HG03558 (cell line): ENCODE results near the gene SUCNR1.
"Not testable (repeated sequence)": the region's sequence is repeated elsewhere in the genome, so short reads cannot be mapped to it uniquely, and the experiment has no call there.

ENCODE experiments used
- ATAC-seq: cut with Tn5 transposase; IDR thresholded peaks from one replicate; pipeline ENCODE4 v1.9.1; 2021; ENCODE audit warnings: moderate number of reproducible peaks; ENCODE audit not compliant: unreplicated experiment; ENCODE audit errors: extremely low read depth

Gene SUCNR1

DNA sequence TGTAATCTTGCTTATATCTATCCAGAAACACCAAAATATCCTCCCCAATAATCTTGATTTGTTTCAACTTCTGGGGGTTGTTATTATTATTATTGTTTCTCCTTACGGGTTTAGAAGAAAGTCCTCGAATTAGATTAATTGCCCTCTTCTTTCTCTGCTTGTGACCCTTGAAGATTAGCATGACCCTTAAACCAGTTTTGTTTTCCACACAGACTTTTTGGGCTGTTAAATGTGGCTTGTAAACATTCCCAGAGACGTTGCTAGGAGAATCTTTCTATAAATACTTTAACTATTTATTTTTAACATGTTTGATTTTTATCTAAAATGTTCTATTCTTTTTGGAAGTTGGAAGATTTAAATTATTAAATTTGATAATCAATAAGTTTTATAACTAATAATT is 4.3 kb upstream of the SUCNR1 start:
- ATAC-seq, result no peak

DNA sequence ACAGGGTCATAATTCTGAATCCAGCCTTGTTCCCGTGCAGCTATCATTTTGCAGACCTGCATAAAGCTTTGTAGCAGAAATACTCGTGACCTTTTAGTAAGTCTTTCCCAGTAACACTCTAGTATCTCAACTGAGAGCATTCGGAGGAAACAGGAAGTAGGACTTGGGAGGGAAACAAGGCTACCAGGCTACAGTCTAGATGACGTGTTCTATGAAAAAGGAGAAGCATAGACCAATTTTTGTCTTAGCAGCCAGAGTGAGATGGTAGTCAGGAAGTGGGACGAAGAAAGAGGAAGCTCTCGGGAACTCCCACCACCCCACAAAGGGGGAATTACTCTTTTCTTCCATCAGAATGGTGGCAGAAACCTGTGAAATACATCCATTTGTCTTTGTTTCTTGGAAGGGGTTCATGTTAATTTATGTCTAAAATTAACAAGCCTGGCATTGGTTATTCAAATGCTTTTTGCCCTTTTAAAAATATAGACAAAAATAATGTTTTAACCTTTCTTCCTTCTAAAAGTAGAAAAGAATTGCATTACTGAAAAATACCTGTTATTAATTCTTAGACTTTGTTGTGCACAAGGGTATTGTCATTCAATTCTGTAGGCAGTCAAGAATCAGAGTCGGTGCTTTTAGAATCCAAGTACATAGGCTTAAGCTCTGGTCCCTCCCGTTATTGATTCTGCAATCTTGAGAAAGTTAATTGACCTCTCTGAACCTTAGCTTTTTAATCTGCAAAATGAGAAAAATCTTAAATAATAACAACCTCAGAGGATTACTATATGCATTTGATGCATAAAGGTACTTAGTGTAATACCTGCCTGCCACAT is 1.6 kb upstream of the SUCNR1 start:
- ATAC-seq, result peak; percentile 69

DNA sequence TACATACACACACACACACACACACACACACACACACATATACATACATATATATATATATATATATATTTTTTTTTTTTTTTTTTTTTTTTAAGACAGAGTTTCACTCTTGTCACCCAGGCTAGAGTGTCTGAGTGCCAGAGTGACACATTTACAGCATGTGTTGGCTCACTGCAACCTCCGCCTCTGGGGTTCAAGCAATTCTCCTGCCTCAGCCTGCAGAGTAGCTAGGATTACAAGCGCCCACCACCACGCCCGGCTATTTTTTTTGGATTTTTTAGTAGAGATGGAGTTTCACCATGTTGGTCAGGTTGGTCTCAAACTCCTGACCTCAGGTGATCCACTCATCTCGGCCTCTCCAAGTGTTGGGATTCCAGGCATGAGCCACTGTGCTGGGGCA is 636 bp downstream of the SUCNR1 start:
- not testable (repeated sequence) for ATAC-seq

DNA sequence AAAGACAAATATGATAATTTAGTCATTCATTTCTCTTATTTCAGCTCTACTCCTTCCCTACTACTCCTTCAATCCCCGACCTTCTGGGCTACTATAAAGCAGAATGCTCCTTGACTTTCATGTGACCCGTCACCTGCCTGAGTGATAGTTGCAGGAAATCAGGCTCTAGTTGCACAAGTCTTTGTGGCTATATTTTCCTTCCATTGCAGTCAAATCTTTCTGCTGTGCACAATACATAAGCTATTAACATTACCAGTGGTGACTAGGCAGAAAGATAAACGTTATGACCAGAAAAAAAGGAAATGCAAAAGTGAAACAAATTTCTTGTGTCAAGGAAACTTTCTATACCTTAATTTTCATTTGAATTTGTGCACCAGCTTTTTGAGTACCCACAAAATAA is 2.3 kb downstream of the SUCNR1 start:
- peak; percentile 55 for ATAC-seq

DNA sequence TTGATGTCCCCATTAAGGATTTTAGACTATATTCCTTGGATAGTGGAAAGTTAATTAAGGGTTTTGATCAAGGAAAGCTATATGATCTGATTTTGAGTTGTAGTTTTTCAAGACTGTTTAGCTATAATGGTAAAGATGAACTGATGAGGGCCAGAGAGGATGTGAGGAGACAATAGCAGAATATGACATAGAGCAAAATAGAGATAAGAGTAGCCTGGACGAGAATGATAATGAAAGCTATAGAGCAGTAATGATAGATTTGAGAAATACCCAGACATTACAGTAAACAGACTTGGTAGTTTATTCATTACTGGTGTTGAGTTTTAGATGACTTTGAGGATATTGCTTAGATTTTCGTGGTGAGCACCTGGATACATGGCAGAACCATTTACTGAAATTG is 3.8 kb downstream of the SUCNR1 start:
- no peak for ATAC-seq

DNA sequence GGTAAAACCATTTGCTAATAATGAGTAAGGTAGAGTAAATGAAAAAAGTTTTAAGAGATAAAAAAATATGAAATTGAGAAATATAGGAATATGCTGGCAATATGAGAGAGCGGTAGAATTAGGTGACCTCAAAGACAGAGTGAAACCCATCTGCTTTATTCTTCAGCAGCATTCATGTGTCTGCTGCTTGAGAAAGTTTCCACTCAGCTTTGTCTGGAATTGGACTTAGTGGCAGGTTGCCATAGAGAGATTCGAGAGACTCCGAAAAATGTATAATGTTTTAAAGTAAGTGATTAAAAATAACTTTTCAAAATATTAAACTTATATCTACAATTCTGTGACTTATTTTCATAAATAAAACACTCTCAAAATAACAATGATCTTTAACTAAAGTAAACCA is 5.0 kb downstream of the SUCNR1 start:
- no peak for ATAC-seq

DNA sequence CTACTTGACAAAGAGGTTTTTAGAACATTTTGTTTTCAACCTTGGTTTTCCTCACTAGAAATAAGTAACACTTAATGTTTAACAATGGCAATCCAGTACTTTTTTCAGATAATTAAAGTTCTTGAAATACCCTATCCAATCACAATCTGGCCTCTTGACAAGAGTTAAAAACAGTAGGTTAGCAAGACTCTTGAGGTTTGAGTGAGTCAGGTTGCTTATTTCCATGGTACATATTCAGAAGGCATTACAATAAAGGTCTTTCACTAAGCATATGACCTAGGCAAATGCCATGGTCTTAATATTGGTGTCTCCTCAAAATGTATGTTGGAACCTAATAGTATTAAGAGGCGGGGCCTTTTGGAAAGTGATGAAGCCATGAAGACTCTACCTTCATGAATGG is 5.6 kb downstream of the SUCNR1 start:
- ATAC-seq, result no peak

DNA sequence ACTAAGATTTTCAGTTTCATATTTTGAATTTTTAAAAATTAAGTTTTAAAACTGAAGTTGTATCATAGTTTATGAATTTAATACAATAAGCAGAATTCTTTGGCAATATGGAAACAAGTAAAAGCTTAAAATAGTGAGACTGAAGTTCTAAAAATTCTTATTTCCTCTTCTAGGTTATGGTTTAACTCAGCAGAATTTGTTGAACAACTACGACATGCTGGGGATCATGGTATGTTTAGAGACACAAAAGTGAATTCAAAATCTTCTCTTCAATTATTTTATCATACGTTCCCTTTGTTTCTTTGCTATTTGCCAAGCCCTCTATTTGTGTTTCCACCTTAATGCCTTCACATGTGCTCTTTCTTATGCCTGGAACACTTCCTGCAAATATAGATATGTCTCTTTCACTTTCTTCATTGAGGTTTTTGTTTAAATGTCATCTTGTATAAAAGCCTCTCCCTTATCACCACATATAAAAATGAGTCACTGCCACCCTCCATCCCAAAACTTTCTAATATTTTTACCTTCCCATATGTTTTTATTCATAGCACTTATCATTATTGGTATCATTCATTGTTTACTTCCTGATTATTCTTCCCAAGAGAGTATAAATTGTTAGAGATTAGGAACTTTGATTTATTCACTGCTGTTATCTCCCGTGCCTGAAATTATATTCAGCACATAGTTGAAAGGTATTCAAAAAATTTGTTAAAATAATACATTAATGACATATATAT is 6.4 kb downstream of the SUCNR1 start:
- ATAC-seq, result no peak

DNA sequence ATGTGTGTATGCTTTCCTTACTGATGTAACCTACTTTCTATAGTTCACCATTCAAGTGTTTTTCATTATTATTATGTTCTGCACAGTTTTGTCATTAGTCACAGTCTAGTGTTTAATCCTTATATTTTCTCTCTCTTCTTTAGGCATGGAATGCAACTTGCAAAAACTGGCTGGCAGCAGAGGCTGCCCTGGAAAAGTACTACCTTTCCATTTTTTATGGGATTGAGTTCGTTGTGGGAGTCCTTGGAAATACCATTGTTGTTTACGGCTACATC is 6.9 kb downstream of the SUCNR1 start:
- ATAC-seq, result no peak

DNA sequence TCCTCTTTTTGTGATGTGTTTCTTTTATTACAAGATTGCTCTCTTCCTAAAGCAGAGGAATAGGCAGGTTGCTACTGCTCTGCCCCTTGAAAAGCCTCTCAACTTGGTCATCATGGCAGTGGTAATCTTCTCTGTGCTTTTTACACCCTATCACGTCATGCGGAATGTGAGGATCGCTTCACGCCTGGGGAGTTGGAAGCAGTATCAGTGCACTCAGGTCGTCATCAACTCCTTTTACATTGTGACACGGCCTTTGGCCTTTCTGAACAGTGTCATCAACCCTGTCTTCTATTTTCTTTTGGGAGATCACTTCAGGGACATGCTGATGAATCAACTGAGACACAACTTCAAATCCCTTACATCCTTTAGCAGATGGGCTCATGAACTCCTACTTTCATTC is 7.7 kb downstream of the SUCNR1 start:
- ATAC-seq, result no peak

DNA sequence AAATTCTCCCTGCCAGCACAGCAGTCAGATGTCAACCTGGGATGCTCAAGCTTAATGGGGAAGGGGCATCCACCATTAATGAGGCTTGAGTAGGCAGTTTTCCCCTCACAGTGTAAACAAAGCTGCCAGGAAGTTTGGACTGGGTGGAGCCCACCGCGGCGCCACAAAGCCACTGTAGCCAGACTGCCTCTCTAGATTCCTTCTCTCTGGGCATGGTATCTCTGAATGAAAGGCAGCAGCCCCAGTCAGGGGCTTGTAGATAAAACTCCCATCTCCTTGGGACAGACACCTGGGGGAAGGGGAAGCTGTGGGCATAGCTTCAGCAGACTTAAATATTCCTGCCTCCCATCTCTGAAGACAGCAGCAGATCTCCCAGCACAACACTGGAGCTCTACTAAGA is 12.0 kb downstream of the SUCNR1 start:
- ATAC-seq, result not testable (repeated sequence)

DNA sequence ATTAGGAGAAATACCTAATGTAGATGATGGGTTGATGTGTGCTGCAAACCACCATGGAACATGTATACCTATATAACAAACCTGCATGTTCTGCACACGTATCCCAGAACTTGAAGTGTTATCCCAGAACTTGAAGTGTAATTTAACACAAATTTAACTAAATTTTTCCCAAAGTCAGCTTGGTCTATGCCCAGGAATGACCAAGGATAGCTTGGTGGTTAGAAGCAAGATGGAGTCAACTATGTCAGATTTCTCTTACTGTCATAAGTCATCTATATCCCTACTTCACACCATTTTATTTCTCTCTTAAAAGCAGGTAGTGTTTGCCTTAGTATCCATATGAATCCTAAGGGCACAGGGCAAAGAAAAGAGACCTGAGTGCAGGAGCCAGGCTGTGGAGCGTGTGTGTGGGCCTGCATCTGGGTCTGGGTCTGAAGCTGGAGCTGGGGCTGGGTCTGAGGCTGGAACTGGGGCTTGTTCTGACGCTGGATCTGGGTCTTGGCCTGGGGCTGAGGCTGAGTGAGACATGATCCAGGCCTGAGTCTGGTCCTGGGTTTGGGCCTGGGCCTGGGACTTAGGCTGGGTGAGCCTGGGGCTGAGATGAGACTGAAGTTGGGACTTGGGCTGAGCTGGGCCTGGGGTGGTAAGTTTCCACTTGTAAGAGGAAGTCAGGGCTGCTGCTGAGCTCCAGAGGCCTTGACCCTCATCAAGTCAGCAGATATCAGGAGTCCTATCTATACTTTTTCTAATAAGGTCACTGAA is 14.2 kb downstream of the SUCNR1 start:
- not testable (repeated sequence) for ATAC-seq

DNA sequence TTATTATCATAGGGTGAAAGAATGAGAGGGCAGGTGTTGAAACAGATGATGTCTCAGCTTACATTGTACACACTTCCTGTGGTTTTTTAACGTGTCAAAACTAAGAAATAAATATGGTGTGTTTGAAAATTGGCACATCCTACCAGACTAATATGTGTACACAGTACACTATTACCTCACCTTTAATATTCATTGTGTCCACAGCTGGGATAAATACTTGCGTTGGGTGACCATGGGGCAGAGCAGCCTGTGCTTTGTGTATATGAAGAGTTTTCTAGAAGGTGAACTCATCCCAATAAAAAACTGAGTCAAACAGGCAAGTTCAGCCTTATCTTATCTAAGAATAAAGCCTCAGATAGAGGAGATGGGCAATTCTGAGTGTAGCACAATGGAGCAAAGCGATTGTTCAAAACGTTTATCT is 17.3 kb downstream of the SUCNR1 start:
- no peak for ATAC-seq

DNA sequence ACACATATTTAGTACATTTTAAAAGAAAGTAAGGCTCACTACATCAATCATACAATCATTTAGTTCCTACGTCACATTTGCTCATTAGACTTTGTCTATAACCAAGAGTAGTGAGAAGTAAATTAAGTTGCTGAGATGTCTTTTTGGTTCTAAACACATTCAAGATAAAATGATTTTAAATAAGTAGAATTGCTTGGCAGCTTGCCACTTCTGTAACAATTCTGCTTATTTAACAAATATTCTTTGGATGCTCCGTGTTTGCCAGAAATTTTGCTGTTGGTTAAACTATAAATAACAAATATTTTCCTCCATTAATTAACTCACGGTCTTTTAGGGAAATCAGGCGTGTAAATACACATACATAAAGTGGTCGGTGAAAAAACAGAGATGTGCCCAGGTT is 18.3 kb downstream of the SUCNR1 start:
- no peak for ATAC-seq

DNA sequence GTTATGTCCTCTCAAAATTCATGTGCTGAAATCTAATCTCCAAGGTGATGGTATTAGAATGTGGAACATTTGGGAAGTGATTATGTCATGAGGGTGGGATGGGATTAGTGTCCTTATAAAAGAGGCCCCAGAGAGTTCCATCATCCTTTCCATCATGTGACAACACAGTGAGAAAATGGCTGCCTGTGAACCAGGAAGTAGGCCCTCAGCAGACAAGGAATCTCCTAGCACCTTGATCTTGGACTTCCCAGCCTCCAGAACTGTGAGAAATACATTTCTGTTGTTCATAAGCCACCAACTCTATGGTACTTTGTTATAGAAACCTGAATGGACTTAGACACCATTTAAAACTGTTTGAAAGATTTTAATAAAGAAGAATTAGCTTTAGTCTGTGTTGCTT is 20.8 kb downstream of the SUCNR1 start:
- no peak for ATAC-seq

DNA sequence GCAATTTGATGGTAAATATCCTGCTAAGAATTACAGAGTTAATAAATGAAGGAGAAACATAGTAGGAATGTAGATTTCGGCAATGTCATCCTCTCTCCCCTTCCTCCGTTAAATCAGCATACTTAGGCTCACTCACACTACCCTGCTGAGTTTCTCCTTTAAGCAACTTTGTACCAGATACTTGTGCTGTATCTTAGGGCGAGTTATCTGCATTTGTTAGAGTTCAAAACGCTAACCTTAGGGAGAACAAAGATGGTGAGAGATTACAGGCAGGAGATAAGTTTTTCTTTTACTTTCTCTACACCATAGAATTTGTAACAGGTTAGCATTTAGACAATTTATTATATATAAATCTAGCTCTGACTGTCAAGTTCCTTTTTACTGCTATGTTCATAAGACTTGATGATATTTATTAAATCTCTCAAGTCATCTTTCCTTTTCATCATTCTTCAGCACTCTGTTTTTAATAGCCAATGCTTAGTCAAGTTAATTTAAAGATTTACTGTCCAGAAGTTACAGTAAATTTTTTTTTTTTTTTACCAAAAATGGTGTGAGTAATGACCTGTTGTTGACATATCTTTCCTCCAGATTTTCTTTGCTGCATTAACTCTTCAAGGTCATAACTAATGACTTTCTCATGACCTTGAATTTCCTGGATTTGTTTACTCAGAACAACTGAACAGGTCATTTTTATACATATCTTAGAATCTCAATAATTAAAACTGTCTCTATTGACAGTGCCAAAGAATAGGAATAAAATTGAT is 22.2 kb downstream of the SUCNR1 start:
- no peak for ATAC-seq

DNA sequence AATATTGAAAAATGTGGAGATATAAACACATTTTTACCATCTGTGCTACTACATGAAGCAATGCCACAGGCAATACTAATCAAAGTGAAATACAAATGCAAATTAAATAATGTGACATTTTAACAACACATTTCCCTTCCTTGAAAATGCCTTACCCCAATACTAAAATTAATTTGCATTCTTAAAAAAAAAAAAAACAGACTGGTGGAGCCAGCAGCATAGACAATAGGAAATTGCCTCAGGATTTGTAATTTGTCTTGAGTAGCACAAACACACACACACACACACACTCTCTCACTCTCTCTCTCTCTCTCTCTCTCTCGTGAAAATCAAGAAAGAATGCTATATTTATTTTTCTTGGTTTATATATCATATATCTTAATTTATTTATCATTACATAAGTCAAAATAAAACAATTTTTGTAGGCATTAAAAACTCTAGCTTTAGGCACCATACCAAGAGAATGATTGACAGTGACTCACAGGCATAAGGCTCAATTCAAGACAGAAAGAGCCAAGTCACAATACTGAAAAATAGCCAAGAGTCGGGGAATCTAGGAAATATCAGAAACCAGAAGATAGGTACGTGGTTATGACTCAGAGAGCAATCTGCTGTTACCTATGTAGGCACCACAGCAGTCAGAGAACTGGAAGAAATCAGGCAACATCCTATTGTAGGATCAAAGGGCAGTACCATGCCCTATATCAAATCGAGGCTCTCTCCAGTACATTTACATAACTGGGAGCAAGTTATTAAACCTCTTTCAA is 23.0 kb downstream of the SUCNR1 start:
- no peak for ATAC-seq

DNA sequence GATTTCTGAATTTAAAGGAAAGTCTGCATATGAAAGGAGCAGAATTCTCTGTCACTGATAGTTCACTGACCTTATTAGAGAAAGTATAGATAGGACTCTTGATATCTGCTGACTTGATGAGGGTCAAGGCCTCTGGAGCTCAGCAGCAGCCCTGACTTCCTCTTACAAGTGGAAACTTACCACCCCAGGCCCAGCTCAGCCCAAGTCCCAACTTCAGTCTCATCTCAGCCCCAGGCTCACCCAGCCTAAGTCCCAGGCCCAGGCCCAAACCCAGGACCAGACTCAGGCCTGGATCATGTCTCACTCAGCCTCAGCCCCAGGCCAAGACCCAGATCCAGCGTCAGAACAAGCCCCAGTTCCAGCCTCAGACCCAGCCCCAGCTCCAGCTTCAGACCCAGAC is 24.7 kb downstream of the SUCNR1 start:
- not testable (repeated sequence) for ATAC-seq

DNA sequence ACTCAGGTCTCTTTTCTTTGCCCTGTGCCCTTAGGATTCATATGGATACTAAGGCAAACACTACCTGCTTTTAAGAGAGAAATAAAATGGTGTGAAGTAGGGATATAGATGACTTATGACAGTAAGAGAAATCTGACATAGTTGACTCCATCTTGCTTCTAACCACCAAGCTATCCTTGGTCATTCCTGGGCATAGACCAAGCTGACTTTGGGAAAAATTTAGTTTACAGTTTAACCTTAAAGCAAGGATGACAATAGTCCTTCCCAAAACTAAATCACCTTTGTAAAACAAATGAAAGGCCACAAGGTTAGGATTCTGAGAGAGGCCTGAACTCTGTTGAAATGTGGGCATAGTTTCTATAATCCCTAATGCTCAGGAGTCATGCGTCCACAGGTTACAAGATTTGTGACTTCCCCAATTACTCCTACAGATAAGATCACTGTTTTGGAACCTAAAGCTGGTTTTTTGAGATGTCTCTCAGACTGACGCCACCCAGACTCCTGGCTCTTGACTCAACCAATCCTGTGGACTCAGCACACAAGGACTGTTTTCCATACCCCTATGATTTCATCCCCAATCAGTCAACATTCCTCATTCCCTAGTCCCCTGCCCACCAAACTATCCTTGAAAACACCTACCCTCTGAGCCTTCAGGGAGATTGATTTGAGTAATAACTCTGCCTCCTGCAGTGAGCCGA is 25.3 kb downstream of the SUCNR1 start:
- not testable (repeated sequence) for ATAC-seq
